ENCODE results near the gene AP1AR.

GRCh38 chr4:112247021-112247420, 15.4 kb downstream of the AP1AR start:
- TF ChIP-seq CTCF (conservative IDR thresholded peaks at IDR 0.05; ENCODE audit: low read depth, low read length), result no peak
- TF ChIP-seq POLR2A (IDR thresholded peaks at IDR 0.05; ENCODE audit: low read depth, low read length), result no peak
- TF ChIP-seq ELK1 (IDR thresholded peaks at IDR 0.05; ENCODE audit: borderline replicate concordance, low read depth, low read length), result no peak
- no peak for TF ChIP-seq USF2 (IDR thresholded peaks at IDR 0.05; ENCODE audit: low read depth, low read length)
- TF ChIP-seq BHLHE40 (IDR thresholded peaks at IDR 0.05; ENCODE audit: low read depth, low read length), result no peak

All from IMR-90 (cell line).